Embryonic facial prominence (tissue), 1 donor: ENCODE data around the gene CLCNKA.
"Not testable (repeated sequence)": the region's sequence is repeated elsewhere in the genome, so short reads cannot be mapped to it uniquely, and the experiment has no call there.

Experiments
- DNase-seq: peaks from one replicate; pipeline ENCODE4 v3.0.0-alpha.2; 2016; ENCODE audit errors: extremely low spot score

CLCNKA gene

GRCh38 chr1:15997637-15998280 lies 24.1 kb upstream of the CLCNKA start:
- DNase-seq = no peak

- no peak for DNase-seq
Observed at GRCh38 chr1:15998929-15999328, 22.9 kb upstream of the CLCNKA start.

- DNase-seq = not testable (repeated sequence)
Observed at GRCh38 chr1:16001274-16001673, 20.6 kb upstream of the CLCNKA start.

GRCh38 chr1:16005597-16005996 lies 16.2 kb upstream of the CLCNKA start:
- DNase-seq = no peak

- DNase-seq = no peak
Observed at GRCh38 chr1:16006010-16006409, 15.8 kb upstream of the CLCNKA start.

GRCh38 chr1:16006552-16007485 lies 15.0 kb upstream of the CLCNKA start:
- no peak for DNase-seq

GRCh38 chr1:16007671-16008341 lies 14.0 kb upstream of the CLCNKA start:
- DNase-seq = no peak

- DNase-seq = peak; percentile 12
Observed at GRCh38 chr1:16009030-16009460, 12.8 kb upstream of the CLCNKA start.

GRCh38 chr1:16009678-16010077 lies 12.2 kb upstream of the CLCNKA start:
- DNase-seq = no peak

- no peak for DNase-seq
Observed at GRCh38 chr1:16010837-16011236, 11.0 kb upstream of the CLCNKA start.

GRCh38 chr1:16011936-16012589 lies 9.8 kb upstream of the CLCNKA start:
- DNase-seq = no peak

GRCh38 chr1:16012590-16013219 lies 9.1 kb upstream of the CLCNKA start:
- DNase-seq = no peak

- DNase-seq = no peak
Observed at GRCh38 chr1:16013220-16013907, 8.5 kb upstream of the CLCNKA start.

- no peak for DNase-seq
Observed at GRCh38 chr1:16013908-16014258, 8.0 kb upstream of the CLCNKA start.

GRCh38 chr1:16014509-16015482 lies 7.0 kb upstream of the CLCNKA start:
- no peak for DNase-seq

GRCh38 chr1:16015491-16015890 lies 6.3 kb upstream of the CLCNKA start:
- no peak for DNase-seq

- no peak for DNase-seq
Observed at GRCh38 chr1:16015960-16016901, 5.6 kb upstream of the CLCNKA start.

GRCh38 chr1:16017076-16017460 lies 4.8 kb upstream of the CLCNKA start:
- no peak for DNase-seq
